ENCODE results near the gene AKAP8L. TPM values are rescaled to one million over a fixed set of nuclear protein-coding genes. Genes with fewer than 3 reads are reported as not detected.
A peak's percentile ranks its signal among the peaks of the same experiment; 100 is the strongest.

AKAP8L gene
- total and polyA plus RNA-seq, 2 donors (not counting 1 experiment from before 2014, with no cell fraction given), result 18.0 to 87.0 TPM

DNA sequence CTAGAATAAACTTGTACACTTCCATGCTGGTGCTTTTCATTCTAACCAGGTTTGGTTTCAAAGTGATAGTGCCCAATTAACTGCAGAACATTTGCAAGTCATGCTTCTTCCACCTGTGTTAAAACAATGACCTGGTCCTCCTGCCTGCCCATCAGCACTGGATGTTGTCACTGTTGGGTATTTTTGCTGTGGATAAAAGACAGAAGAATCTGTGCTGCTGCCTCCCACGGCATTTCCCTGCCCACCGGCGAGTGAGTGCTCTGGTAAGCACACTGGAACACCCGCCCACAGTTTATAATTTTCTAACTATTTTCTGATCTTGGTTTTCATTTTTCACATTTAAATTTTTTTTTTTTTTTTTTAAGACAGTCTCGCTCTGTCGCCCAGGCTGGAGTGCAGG, 36.9 kb downstream of the AKAP8L start:
- peaks cover 24% of the 10 kb centered on the region for H3K79me2 ChIP-seq (ENCODE audit: control insufficient read depth, insufficient read depth, low read length)
- no peaks in the 10 kb centered on the region for H3K9me3 ChIP-seq (ENCODE audit: control insufficient read depth, insufficient read depth, low read depth, low read length)
- H3K9ac ChIP-seq (ENCODE audit: insufficient read depth, low read length), result no peak overlapping the region
- H3K36me3 ChIP-seq (ENCODE audit: control insufficient read depth, insufficient read depth, low read length), result no peaks in the 10 kb centered on the region
- H3K4me3 ChIP-seq (replicated peaks in 1 of 4; ENCODE audit: control extremely low read depth in 1 of 4, insufficient read depth in 1 of 4, low read depth in 3 of 4, low read length in 4 of 4), result no peak overlapping the region
- no peak for DNase-seq (ENCODE audit: low read depth in 2 of 2)
- H3K4me1 ChIP-seq (ENCODE audit: control insufficient read depth, extremely low read depth, insufficient read depth, low read length), result peaks cover 4% of the 10 kb centered on the region
- peaks cover 2% of the 10 kb centered on the region for H4K20me1 ChIP-seq (ENCODE audit: control insufficient read depth, extremely low read depth, insufficient read depth, low read length)
- H2AFZ ChIP-seq (ENCODE audit: low read length), result no peak overlapping the region
- no peak overlapping the region for H3K27ac ChIP-seq (ENCODE audit: insufficient read depth, low read length)
- TF ChIP-seq, protein P1, sequence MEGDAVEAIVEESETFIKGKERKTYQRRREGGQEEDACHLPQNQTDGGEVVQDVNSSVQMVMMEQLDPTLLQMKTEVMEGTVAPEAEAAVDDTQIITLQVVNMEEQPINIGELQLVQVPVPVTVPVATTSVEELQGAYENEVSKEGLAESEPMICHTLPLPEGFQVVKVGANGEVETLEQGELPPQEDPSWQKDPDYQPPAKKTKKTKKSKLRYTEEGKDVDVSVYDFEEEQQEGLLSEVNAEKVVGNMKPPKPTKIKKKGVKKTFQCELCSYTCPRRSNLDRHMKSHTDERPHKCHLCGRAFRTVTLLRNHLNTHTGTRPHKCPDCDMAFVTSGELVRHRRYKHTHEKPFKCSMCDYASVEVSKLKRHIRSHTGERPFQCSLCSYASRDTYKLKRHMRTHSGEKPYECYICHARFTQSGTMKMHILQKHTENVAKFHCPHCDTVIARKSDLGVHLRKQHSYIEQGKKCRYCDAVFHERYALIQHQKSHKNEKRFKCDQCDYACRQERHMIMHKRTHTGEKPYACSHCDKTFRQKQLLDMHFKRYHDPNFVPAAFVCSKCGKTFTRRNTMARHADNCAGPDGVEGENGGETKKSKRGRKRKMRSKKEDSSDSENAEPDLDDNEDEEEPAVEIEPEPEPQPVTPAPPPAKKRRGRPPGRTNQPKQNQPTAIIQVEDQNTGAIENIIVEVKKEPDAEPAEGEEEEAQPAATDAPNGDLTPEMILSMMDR (conservative IDR thresholded peaks at IDR 0.05 in 1 of 2, IDR thresholded peaks at IDR 0.05 in 1 of 2; ENCODE audit: low read depth in 1 of 2, low read length in 2 of 2), result no peak
- TF ChIP-seq EZH2 (IDR thresholded peaks at IDR 0.05; ENCODE audit: low read length, missing control alignments), result no peak
- H3K27me3 ChIP-seq (ENCODE audit: control insufficient read depth, insufficient read depth, low read length), result no peaks in the 10 kb centered on the region
- H3K4me2 ChIP-seq (ENCODE audit: extremely low read depth, insufficient read depth, low read length), result no peak overlapping the region

- peaks cover 27% of the 10 kb centered on the region for H3K79me2 ChIP-seq (ENCODE audit: control insufficient read depth, insufficient read depth, low read length)
- H3K27ac ChIP-seq (ENCODE audit: insufficient read depth, low read length), result no peak overlapping the region
- no peaks in the 10 kb centered on the region for H3K9me3 ChIP-seq (ENCODE audit: control insufficient read depth, insufficient read depth, low read depth, low read length)
- no peak overlapping the region for H3K9ac ChIP-seq (ENCODE audit: insufficient read depth, low read length)
- H3K36me3 ChIP-seq (ENCODE audit: control insufficient read depth, insufficient read depth, low read length), result no peaks in the 10 kb centered on the region
- no peak overlapping the region for H2AFZ ChIP-seq (ENCODE audit: low read length)
- no peak for DNase-seq (ENCODE audit: low read depth in 2 of 2)
- no peak overlapping the region for H3K4me3 ChIP-seq (replicated peaks in 1 of 4; ENCODE audit: control extremely low read depth in 1 of 4, insufficient read depth in 1 of 4, low read depth in 3 of 4, low read length in 4 of 4)
- H4K20me1 ChIP-seq (ENCODE audit: control insufficient read depth, extremely low read depth, insufficient read depth, low read length), result peaks cover 2% of the 10 kb centered on the region
- no peak overlapping the region for H3K4me2 ChIP-seq (ENCODE audit: extremely low read depth, insufficient read depth, low read length)
- TF ChIP-seq, protein P1 (conservative IDR thresholded peaks at IDR 0.05 in 1 of 2, IDR thresholded peaks at IDR 0.05 in 1 of 2; ENCODE audit: low read depth in 1 of 2, low read length in 2 of 2), result no peak
- no peak for TF ChIP-seq EZH2 (IDR thresholded peaks at IDR 0.05; ENCODE audit: low read length, missing control alignments)
- peaks cover 7% of the 10 kb centered on the region for H3K4me1 ChIP-seq (ENCODE audit: control insufficient read depth, extremely low read depth, insufficient read depth, low read length)
- H3K27me3 ChIP-seq (ENCODE audit: control insufficient read depth, insufficient read depth, low read length), result no peaks in the 10 kb centered on the region
These were observed 37.4 kb downstream of the AKAP8L start for GRCh38 chr19:15381429-15381828.

GRCh38 chr19:15379999-15380647, 38.7 kb downstream of the AKAP8L start:
- Histone ChIP-seq H3K4me3 (replicated peaks in 1 of 4; ENCODE audit: control extremely low read depth in 1 of 4, insufficient read depth in 1 of 4, low read depth in 3 of 4, low read length in 4 of 4) (peak overlapping the region; percentile 26 to 67 (median 59)), H3K36me3 (ENCODE audit: control insufficient read depth, insufficient read depth, low read length) (no peaks in the 10 kb centered on the region), H3K4me1 (ENCODE audit: control insufficient read depth, extremely low read depth, insufficient read depth, low read length) (peaks cover 8% of the 10 kb centered on the region), H2AFZ (ENCODE audit: low read length) (no peak overlapping the region), H3K9ac (ENCODE audit: insufficient read depth, low read length) (peak overlapping the region; percentile 73), H3K27me3 (ENCODE audit: control insufficient read depth, insufficient read depth, low read length) (no peaks in the 10 kb centered on the region), H4K20me1 (ENCODE audit: control insufficient read depth, extremely low read depth, insufficient read depth, low read length) (peaks cover 2% of the 10 kb centered on the region), H3K9me3 (ENCODE audit: control insufficient read depth, insufficient read depth, low read depth, low read length) (no peaks in the 10 kb centered on the region), H3K27ac (ENCODE audit: insufficient read depth, low read length) (peak overlapping the region; percentile 81), H3K4me2 (ENCODE audit: extremely low read depth, insufficient read depth, low read length) (peak overlapping the region; percentile 64), H3K79me2 (ENCODE audit: control insufficient read depth, insufficient read depth, low read length) (peaks cover 37% of the 10 kb centered on the region)
- DNase-seq (ENCODE audit: low read depth in 2 of 2), result peak; percentile 37 to 46
- TF ChIP-seq EZH2 (IDR thresholded peaks at IDR 0.05; ENCODE audit: low read length, missing control alignments), result no peak
- TF ChIP-seq, protein P1 (conservative IDR thresholded peaks at IDR 0.05 in 1 of 2, IDR thresholded peaks at IDR 0.05 in 1 of 2; ENCODE audit: low read depth in 1 of 2, low read length in 2 of 2), result no peak

Measured in fibroblast of lung (primary cell).